H7 (cell line): ENCODE measurements around the gene RASSF6. TPM values are rescaled to one million over a fixed set of nuclear protein-coding genes. Genes with fewer than 3 reads are reported as not detected.

ENCODE experiments used
- total RNA-seq: library from RNA; depleted of rRNA; stranded (reverse); fragments of >200 nt; shearing (Covaris generic); gene quantifications from 2 replicates; pipeline ENCODE4 v1.2.3, GENCODE V29; 2014; rRNA removed

RASSF6 gene
- total RNA-seq, 1 experiment from 2014 or later = 0.66 TPM

Other genes with a start within 250 kb of the RASSF6 start
- gene ALB, start 216.1 kb downstream of the RASSF6 start, total RNA-seq = 0.03 TPM in 1 of 2 replicates, not detected in the other
- 4.2 and 5.4 TPM in 2 replicates for gene AFP, start 184.2 kb downstream of the RASSF6 start, total RNA-seq
- gene AFM, start 138.7 kb downstream of the RASSF6 start, total RNA-seq = not detected in 2 replicates
- not detected in 2 replicates for gene CXCL8, start 120.1 kb upstream of the RASSF6 start, total RNA-seq
- gene CXCL6, start 216.2 kb upstream of the RASSF6 start, total RNA-seq = 0.17 and 1.2 TPM in 2 replicates
- gene PF4V1, start 232.9 kb upstream of the RASSF6 start, total RNA-seq = not detected in 2 replicates
- gene CXCL1, start 249.0 kb upstream of the RASSF6 start, total RNA-seq = not detected in 2 replicates